GM12878 (cell line): ENCODE results near the gene ZNF507. TPM values are rescaled to one million over a fixed set of nuclear protein-coding genes. Genes with fewer than 3 reads are reported as not detected.

Experiments
- polyA plus RNA-seq, 11 experiments: library from polyadenylated mRNA; depleted of rRNA in 4 of 11; unstranded in 6 of 11; stranded (reverse) in 5 of 11; fragments of >200 nt; fragmentation: Nextera tagmentation in 4 of 11; fragmentation: Illumina TruSeq in 1 of 11; extraction: Ambion mirVana in 4 of 11; extraction: Trizol in 1 of 11; gene quantifications; 1 replicate in 1 of 11; 2 replicates in 10 of 11; pipeline versions ENCODE4 v1.2.1 to v1.2.3, GENCODE V29; 2011 to 2016; ENCODE audit warnings: inconsistent platforms in 2 of 11, missing spikeins in 2 of 11, low read depth in 1 of 11
- total RNA-seq, 4 experiments: library from RNA; depleted of rRNA in 3 of 4; stranded (reverse); fragments of >200 nt in 3 of 4; fragmentation: Illumina TruSeq in 1 of 4; extraction: Trizol in 1 of 4; gene quantifications; 2 replicates each; pipeline versions ENCODE4 v1.2.1 to v1.2.3, GENCODE V29; 2013 to 2021

Gene ZNF507
- total and polyA plus RNA-seq, 10 of the 15 experiments (the other 5 are each of a cell fraction or from before 2014, with no cell fraction given) = 2.3 to 18.4 (median 10.1) TPM

Other genes starting within 250 kb of the ZNF507 start
- gene DPY19L3, start 60.2 kb downstream of the ZNF507 start, total RNA-seq (2014; rRNA removed) = 17.5 and 21.2 TPM in 2 replicates
- gene DPY19L3, start 60.2 kb downstream of the ZNF507 start, total RNA-seq (2014; rRNA removed; fragmentation: Illumina TruSeq; extraction: Trizol) = 11.0 and 11.9 TPM in 2 replicates
- 23.8 and 30.2 TPM in 2 replicates for gene DPY19L3, start 60.2 kb downstream of the ZNF507 start, total RNA-seq (2021)
- 15.2 and 19.2 TPM in 2 replicates for gene DPY19L3, start 60.2 kb downstream of the ZNF507 start, polyA plus RNA-seq (2011; rRNA removed)
- 16.4 and 18.4 TPM in 2 replicates for gene DPY19L3, start 60.2 kb downstream of the ZNF507 start, polyA plus RNA-seq (2014; fragmentation: Illumina TruSeq; extraction: Trizol)
- gene DPY19L3, start 60.2 kb downstream of the ZNF507 start, polyA plus RNA-seq (2014; fragmentation: Nextera tagmentation; extraction: Ambion mirVana) = 1 to 10 TPM; 2.5 to 3.2 TPM
- 24.1 and 29.4 TPM in 2 replicates for gene DPY19L3, start 60.2 kb downstream of the ZNF507 start, polyA plus RNA-seq (2014; rRNA removed)
- 10 to 100 TPM; 10.8 to 12.2 TPM for gene DPY19L3, start 60.2 kb downstream of the ZNF507 start, polyA plus RNA-seq (2016; fragmentation: Nextera tagmentation; extraction: Ambion mirVana)
- 167 and 171 TPM in 2 replicates for gene PDCD5, start 235.6 kb downstream of the ZNF507 start, total RNA-seq (2014; rRNA removed)
- gene PDCD5, start 235.6 kb downstream of the ZNF507 start, total RNA-seq (2014; rRNA removed; fragmentation: Illumina TruSeq; extraction: Trizol) = 212 and 233 TPM in 2 replicates
- gene PDCD5, start 235.6 kb downstream of the ZNF507 start, total RNA-seq (2021) = 148 and 158 TPM in 2 replicates
- 132 and 221 TPM in 2 replicates for gene PDCD5, start 235.6 kb downstream of the ZNF507 start, polyA plus RNA-seq (2011; rRNA removed)
- 232 and 249 TPM in 2 replicates for gene PDCD5, start 235.6 kb downstream of the ZNF507 start, polyA plus RNA-seq (2014; fragmentation: Illumina TruSeq; extraction: Trizol)
- 100 to 1,000 TPM; 124 to 260 TPM for gene PDCD5, start 235.6 kb downstream of the ZNF507 start, polyA plus RNA-seq (2014; fragmentation: Nextera tagmentation; extraction: Ambion mirVana)
- 207 and 220 TPM in 2 replicates for gene PDCD5, start 235.6 kb downstream of the ZNF507 start, polyA plus RNA-seq (2014; rRNA removed)
- gene PDCD5, start 235.6 kb downstream of the ZNF507 start, polyA plus RNA-seq (2016; fragmentation: Nextera tagmentation; extraction: Ambion mirVana) = 100 to 1,000 TPM; 550 to 556 TPM